Upper lobe of left lung (tissue), 6 donors: ENCODE results near the gene CRELD2. TPM values are rescaled to one million over a fixed set of nuclear protein-coding genes. Genes with fewer than 3 reads are reported as not detected.

ENCODE experiments used
- ATAC-seq, 2 donors: fragments of 200-7000 bp; cut with Tn5 transposase; one replicate each; pipeline ENCODE4 v1.9.1; 2022; ENCODE audit warnings: mild to moderate bottlenecking in 2 of 2, moderate library complexity in 2 of 2; ENCODE audit not compliant: low FRiP score in 2 of 2
- DNase-seq, 2 donors: peaks; one replicate each; pipeline ENCODE4 v3.0.0-alpha.2; 2019 to 2020
- H3K27ac ChIP-seq, 4 donors: fragments of 200-600 bp; sonication (generic); one replicate each; pipeline ENCODE4 v1.5.1; 2016 to 2019
- H3K27me3 ChIP-seq, 4 donors: fragments of 200-600 bp; sonication (generic); one replicate each; pipeline ENCODE4 v1.5.1; 2017 to 2019
- H3K36me3 ChIP-seq, 4 donors: fragments of 200-600 bp; sonication (generic); one replicate each; pipeline ENCODE4 v1.5.1; 2016 to 2019
- H3K4me1 ChIP-seq, 4 donors: fragments of 200-600 bp; sonication (generic); one replicate each; pipeline ENCODE4 v1.5.1; 2018 to 2019
- H3K4me3 ChIP-seq, 4 donors: fragments of 200-600 bp; sonication (generic); one replicate each; pipeline ENCODE4 v1.5.1; 2017 to 2019; ENCODE audit warnings: mild to moderate bottlenecking in 2 of 4, moderate library complexity in 1 of 4
- H3K9me3 ChIP-seq, 4 donors: fragments of 200-600 bp; sonication (generic); one replicate each; pipeline ENCODE4 v1.5.1; 2018 to 2019
- CTCF ChIP-seq, 6 experiments: fragments of 450-650 bp in 4 of 6; fragments of 200-600 bp in 2 of 6; sonication (generic) in 2 of 6; IDR thresholded peaks; one replicate each; pipeline ENCODE4 v1.5.1; 2016 to 2019; ENCODE audit warnings: antibody characterized with exemption in 6 of 6
- EP300 ChIP-seq, 4 donors: sonication (generic); formaldehyde crosslinking; IDR thresholded peaks; one replicate each; pipeline ENCODE4 v1.5.1; 2017; ENCODE audit warnings: antibody characterized with exemption in 4 of 4, control low read depth in 2 of 4
- POLR2A ChIP-seq, 4 donors: fragments of 450-650 bp; IDR thresholded peaks; one replicate each; pipeline ENCODE4 v1.5.1; 2016 to 2017; ENCODE audit warnings: antibody characterized with exemption in 4 of 4, mild to moderate bottlenecking in 2 of 4
- POLR2AphosphoS5 ChIP-seq, 2 donors: sonication (generic); formaldehyde crosslinking; IDR thresholded peaks; one replicate each; pipeline ENCODE4 v1.5.1; 2017; ENCODE audit warnings: antibody characterized with exemption in 2 of 2
- WGBS, 2 donors: methylation state at CpG; one replicate each; pipeline ENCODE4 v1.1.5; 2017 to 2018; 5-methylcytosine and 5-hydroxymethylcytosine counted together
- total RNA-seq, 6 donors: library from RNA; depleted of rRNA in 4 of 6; stranded (reverse); fragments of >200 nt in 4 of 6; gene quantifications; one replicate each; pipeline versions ENCODE4 v1.1.0 to v1.2.1, GENCODE V29; 2016 to 2021
- donor health status: DM: no; HTN: no; CAD: no; lungs with moderate emphysema.
- donor health status: DM: no; HTN: yes; CAD: no; lungs with severe emphysema.

CRELD2 gene
- total RNA-seq, 6 donors from 2014 or later: 31.2 to 72.6 (median 46.9) TPM

- ATAC-seq: no peak
- H3K36me3 ChIP-seq: peaks cover 0 to 59% (median 32%) of the 10 kb centered on the region in 4 donors
- WGBS, 2 donors: 94% methylated on average over 23 to 31 of the region's 31 CpGs
Measured at GRCh38 chr22:49884503-49885260, 33.8 kb upstream of the CRELD2 start.

GRCh38 chr22:49885281-49885680 lies 33.2 kb upstream of the CRELD2 start:
- Histone ChIP-seq H3K4me3 (no peak overlapping the region), H3K27ac (no peak overlapping the region), H3K36me3 (peaks cover 0 to 59% (median 32%) of the 10 kb centered on the region in 4 donors), H3K9me3 (no peaks in the 10 kb centered on the region), H3K4me1 (no peaks in the 10 kb centered on the region), H3K27me3 (no peaks in the 10 kb centered on the region)
- WGBS, 2 donors: 91 to 96% methylated on average over 17 of the region's 17 CpGs
- DNase-seq (no peak), ATAC-seq (no peak)
- no peak for TF ChIP-seq EP300 (IDR thresholded peaks at IDR 0.05)
- no peak for TF ChIP-seq POLR2AphosphoS5 (IDR thresholded peaks at IDR 0.05)
- no peak for TF ChIP-seq CTCF (IDR thresholded peaks at IDR 0.05)
- TF ChIP-seq POLR2A (IDR thresholded peaks at IDR 0.05): no peak

More at GRCh38 chr22:49884503-49885260, 33.8 kb upstream of the CRELD2 start:
- H3K27ac ChIP-seq: no peak overlapping the region
- TF ChIP-seq EP300 (IDR thresholded peaks at IDR 0.05) (no peak), CTCF (IDR thresholded peaks at IDR 0.05) (no peak), POLR2AphosphoS5 (IDR thresholded peaks at IDR 0.05) (no peak), POLR2A (IDR thresholded peaks at IDR 0.05) (no peak)
- no peaks in the 10 kb centered on the region for H3K27me3 ChIP-seq
- no peaks in the 10 kb centered on the region for H3K9me3 ChIP-seq
- no peak overlapping the region for H3K4me3 ChIP-seq
- no peak for DNase-seq
- H3K4me1 ChIP-seq: no peaks in the 10 kb centered on the region

GRCh38 chr22:49885881-49886280 lies 32.6 kb upstream of the CRELD2 start:
- Histone ChIP-seq H3K4me1 (no peaks in the 10 kb centered on the region), H3K9me3 (no peaks in the 10 kb centered on the region), H3K27ac (no peak overlapping the region), H3K36me3 (peaks cover 0 to 59% (median 32%) of the 10 kb centered on the region in 4 donors), H3K4me3 (no peak overlapping the region), H3K27me3 (no peaks in the 10 kb centered on the region)
- 97 to 98% methylated on average over 35 of the region's 35 CpGs for WGBS, 2 donors
- ATAC-seq: no peak
- peak in 1 of 2 donors; percentile 69 for DNase-seq
- no peak for TF ChIP-seq POLR2AphosphoS5 (IDR thresholded peaks at IDR 0.05)
- no peak for TF ChIP-seq CTCF (IDR thresholded peaks at IDR 0.05)
- no peak for TF ChIP-seq EP300 (IDR thresholded peaks at IDR 0.05)
- no peak for TF ChIP-seq POLR2A (IDR thresholded peaks at IDR 0.05)

- 97 to 98% methylated on average over 41 of the region's 41 CpGs for WGBS, 2 donors
Measured at GRCh38 chr22:49886346-49887063, 31.9 kb upstream of the CRELD2 start.

More at GRCh38 chr22:49886346-49887063, 31.9 kb upstream of the CRELD2 start:
- ATAC-seq: no peak
- no peak overlapping the region for H3K4me3 ChIP-seq
- no peaks in the 10 kb centered on the region for H3K4me1 ChIP-seq
- no peak overlapping the region for H3K27ac ChIP-seq
- H3K36me3 ChIP-seq: peaks cover 0 to 59% (median 32%) of the 10 kb centered on the region in 4 donors
- H3K27me3 ChIP-seq: no peaks in the 10 kb centered on the region
- no peak for TF ChIP-seq EP300 (IDR thresholded peaks at IDR 0.05)
- TF ChIP-seq CTCF (IDR thresholded peaks at IDR 0.05): no peak
- no peak for TF ChIP-seq POLR2AphosphoS5 (IDR thresholded peaks at IDR 0.05)
- no peak for TF ChIP-seq POLR2A (IDR thresholded peaks at IDR 0.05)
- H3K9me3 ChIP-seq: no peaks in the 10 kb centered on the region
- no peak for DNase-seq
